ENCODE measurements around the gene GREB1. TPM values are rescaled to one million over a fixed set of nuclear protein-coding genes. Genes with fewer than 3 reads are reported as not detected.

GREB1 gene
- total RNA-seq, 1 donor from 2014 or later, result 0.23 TPM

DNA sequence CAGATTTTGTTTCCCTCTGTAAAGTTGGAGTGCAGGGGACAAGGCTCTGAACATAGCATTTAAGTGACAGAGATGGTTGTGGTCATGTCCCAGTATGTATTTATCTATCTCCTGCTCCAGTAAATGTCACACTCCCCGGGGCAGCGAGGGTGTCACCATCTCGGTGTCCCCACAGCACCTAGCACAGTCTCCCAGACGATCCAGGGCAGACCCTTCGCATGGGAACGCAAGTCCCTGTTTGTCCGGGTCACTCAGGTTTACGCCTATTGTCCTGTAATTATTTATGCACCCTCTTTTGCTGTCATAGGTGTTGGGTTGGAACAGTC lies 148.7 kb downstream of the GREB1 start:
- no peaks in the 10 kb centered on the region for H3K9me3 Mint-ChIP-seq
- intact Hi-C loops (cut with micrococcal nuclease), result loop anchor here (5.0 kb wide), 2 partner anchors 205 to 550 kb away; a partner anchor contains a TSS
- DNase-seq (ENCODE audit: low spot score), result no peak
- peaks cover 6% of the 10 kb centered on the region for H3K4me1 Mint-ChIP-seq (ENCODE audit: low read depth)
- no peak overlapping the region for H3K27ac Mint-ChIP-seq
- no peak overlapping the region for H3K4me3 Mint-ChIP-seq (ENCODE audit: low read depth)
- H3K27me3 Mint-ChIP-seq (ENCODE audit: low read depth), result peaks cover 30% of the 10 kb centered on the region
- H3K36me3 Mint-ChIP-seq (ENCODE audit: low read depth), result no peaks in the 10 kb centered on the region

GRCh38 chr2:11683476-11683875 lies 149.6 kb downstream of the GREB1 start:
- Mint-ChIP-seq H3K27me3 (ENCODE audit: low read depth) (peaks cover 27% of the 10 kb centered on the region), H3K4me1 (ENCODE audit: low read depth) (peaks cover 13% of the 10 kb centered on the region), H3K9me3 (no peaks in the 10 kb centered on the region), H3K36me3 (ENCODE audit: low read depth) (no peaks in the 10 kb centered on the region), H3K4me3 (ENCODE audit: low read depth) (no peak overlapping the region), H3K27ac (no peak overlapping the region)
- intact Hi-C loops (cut with micrococcal nuclease), result loop anchor here (5.0 kb wide), 2 partner anchors 206 to 551 kb away; a partner anchor contains a TSS
- no peak for DNase-seq (ENCODE audit: low spot score)

DNA sequence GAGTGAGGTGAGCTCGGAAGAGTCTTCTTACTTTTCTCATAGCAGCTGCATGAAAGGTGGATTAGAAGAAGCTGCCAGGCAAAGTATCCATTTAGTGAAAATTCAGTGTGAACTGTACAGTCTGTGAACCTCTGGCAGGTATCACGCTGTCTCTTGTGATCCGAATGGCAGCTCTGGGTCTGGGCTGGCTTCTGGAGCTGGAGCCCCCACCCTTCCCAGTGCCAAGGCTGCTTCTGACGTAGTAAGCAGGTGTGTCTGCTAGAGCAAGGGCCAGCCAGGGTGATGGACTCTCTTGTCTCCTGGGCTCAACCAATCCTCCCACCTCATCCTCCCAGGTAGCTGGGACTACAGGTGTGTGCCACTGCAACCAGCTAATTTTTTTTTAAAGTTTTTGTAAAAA lies 150.1 kb downstream of the GREB1 start:
- no peaks in the 10 kb centered on the region for H3K9me3 Mint-ChIP-seq
- intact Hi-C loops (cut with micrococcal nuclease), result loop anchor here (5.0 kb wide), 2 partner anchors 207 to 552 kb away; a partner anchor contains a TSS
- no peak overlapping the region for H3K4me3 Mint-ChIP-seq (ENCODE audit: low read depth)
- no peaks in the 10 kb centered on the region for H3K36me3 Mint-ChIP-seq (ENCODE audit: low read depth)
- DNase-seq (ENCODE audit: low spot score), result no peak
- H3K27ac Mint-ChIP-seq, result no peak overlapping the region
- peaks cover 18% of the 10 kb centered on the region for H3K4me1 Mint-ChIP-seq (ENCODE audit: low read depth)
- H3K27me3 Mint-ChIP-seq (ENCODE audit: low read depth), result peaks cover 25% of the 10 kb centered on the region

DNA sequence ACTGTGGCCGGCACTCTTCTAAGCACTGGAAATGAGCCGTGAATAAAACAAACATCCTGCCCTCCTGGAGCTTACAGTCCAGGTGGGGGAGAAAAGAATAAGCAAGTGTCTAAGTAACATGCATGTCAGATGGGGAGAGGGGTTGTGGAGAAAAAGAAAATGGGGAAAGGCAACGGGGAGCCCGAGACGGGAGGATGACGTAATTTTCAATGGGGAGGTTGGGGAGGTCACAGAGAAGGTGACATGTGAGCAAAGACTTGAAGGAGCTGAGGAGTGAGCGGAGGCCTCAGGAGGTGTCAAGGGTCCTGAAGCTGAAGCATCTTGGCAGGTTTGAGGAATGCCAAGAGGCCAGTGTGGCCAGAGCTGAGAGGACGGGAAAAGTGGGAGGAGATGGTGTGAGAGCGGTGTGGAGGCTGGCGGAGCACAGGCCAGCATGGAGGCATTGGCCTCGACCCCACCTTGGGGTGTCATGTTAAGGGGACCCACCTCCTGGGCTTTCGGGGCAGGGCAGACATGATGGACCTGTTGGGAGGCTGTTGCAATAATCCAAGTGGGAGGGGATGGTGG lies 151.1 kb downstream of the GREB1 start:
- DNase-seq (ENCODE audit: low spot score), result no peak
- H3K9me3 Mint-ChIP-seq, result no peaks in the 10 kb centered on the region
- no peak overlapping the region for H3K27ac Mint-ChIP-seq
- H3K4me3 Mint-ChIP-seq (ENCODE audit: low read depth), result no peak overlapping the region
- intact Hi-C loops (cut with micrococcal nuclease), result loop anchor here (5.0 kb wide), 3 partner anchors 208 to 1037 kb away; a partner anchor contains a TSS
- H3K4me1 Mint-ChIP-seq (ENCODE audit: low read depth), result peaks cover 18% of the 10 kb centered on the region
- H3K27me3 Mint-ChIP-seq (ENCODE audit: low read depth), result peaks cover 20% of the 10 kb centered on the region
- no peaks in the 10 kb centered on the region for H3K36me3 Mint-ChIP-seq (ENCODE audit: low read depth)

GRCh38 chr2:11685906-11686470 lies 152.1 kb downstream of the GREB1 start:
- Mint-ChIP-seq H3K36me3 (ENCODE audit: low read depth) (no peaks in the 10 kb centered on the region), H3K4me1 (ENCODE audit: low read depth) (peaks cover 18% of the 10 kb centered on the region), H3K27ac (no peak overlapping the region), H3K4me3 (ENCODE audit: low read depth) (no peak overlapping the region), H3K27me3 (ENCODE audit: low read depth) (peaks cover 20% of the 10 kb centered on the region), H3K9me3 (no peaks in the 10 kb centered on the region)
- intact Hi-C loops (cut with micrococcal nuclease), result loop anchor here (5.0 kb wide), 1 partner anchor 1036 kb away; no protein-coding TSS in a partner anchor
- DNase-seq (ENCODE audit: low spot score), result no peak

GRCh38 chr2:11687736-11688135 lies 153.9 kb downstream of the GREB1 start:
- H3K27ac Mint-ChIP-seq, result no peak overlapping the region
- intact Hi-C loops (cut with micrococcal nuclease), result loop anchor here (1.0 to 5.0 kb wide), 3 partner anchors 58 to 1035 kb away; no protein-coding TSS in a partner anchor
- peaks cover 16% of the 10 kb centered on the region for H3K27me3 Mint-ChIP-seq (ENCODE audit: low read depth)
- DNase-seq (ENCODE audit: low spot score), result no peak
- no peaks in the 10 kb centered on the region for H3K36me3 Mint-ChIP-seq (ENCODE audit: low read depth)
- peaks cover 13% of the 10 kb centered on the region for H3K4me1 Mint-ChIP-seq (ENCODE audit: low read depth)
- no peaks in the 10 kb centered on the region for H3K9me3 Mint-ChIP-seq
- H3K4me3 Mint-ChIP-seq (ENCODE audit: low read depth), result no peak overlapping the region

- intact Hi-C loops (cut with micrococcal nuclease), result loop anchor here (1.0 to 5.0 kb wide), 3 partner anchors 57 to 1034 kb away; no protein-coding TSS in a partner anchor
- Mint-ChIP-seq H3K36me3 (ENCODE audit: low read depth) (no peaks in the 10 kb centered on the region), H3K4me1 (ENCODE audit: low read depth) (peaks cover 16% of the 10 kb centered on the region), H3K9me3 (no peaks in the 10 kb centered on the region), H3K4me3 (ENCODE audit: low read depth) (peak overlapping the region; percentile 51), H3K27ac (peak overlapping the region; percentile 59), H3K27me3 (ENCODE audit: low read depth) (peaks cover 13% of the 10 kb centered on the region)
- peak; percentile 82 for DNase-seq (ENCODE audit: low spot score)
Observed at GRCh38 chr2:11688222-11689069, 154.6 kb downstream of the GREB1 start.

- Mint-ChIP-seq H3K4me1 (ENCODE audit: low read depth) (peaks cover 16% of the 10 kb centered on the region), H3K9me3 (no peaks in the 10 kb centered on the region), H3K27me3 (ENCODE audit: low read depth) (peaks cover 13% of the 10 kb centered on the region), H3K36me3 (ENCODE audit: low read depth) (no peaks in the 10 kb centered on the region), H3K4me3 (ENCODE audit: low read depth) (no peak overlapping the region), H3K27ac (no peak overlapping the region)
- intact Hi-C loops (cut with micrococcal nuclease), result no loop called here
- no peak for DNase-seq (ENCODE audit: low spot score)
Observed at GRCh38 chr2:11691076-11691660, 157.3 kb downstream of the GREB1 start.

Other genes starting within 250 kb of the GREB1 start
- gene ROCK2, start 189.4 kb upstream of the GREB1 start, total RNA-seq, result 20.6 and 21.1 TPM in 2 replicates
- gene E2F6, start 67.9 kb upstream of the GREB1 start, total RNA-seq, result 16.8 and 18.2 TPM in 2 replicates
- not detected in 2 replicates for gene NTSR2, start 136.2 kb downstream of the GREB1 start, total RNA-seq
- gene LPIN1, start 212.6 kb downstream of the GREB1 start, total RNA-seq, result 42.9 and 48.8 TPM in 2 replicates